ENCODE results near the gene RPL37. TPM values are rescaled to one million over a fixed set of nuclear protein-coding genes. Genes with fewer than 3 reads are reported as not detected.
"Not testable (repeated sequence)": the region's sequence is repeated elsewhere in the genome, so short reads cannot be mapped to it uniquely, and the experiment has no call there.

The RPL37 gene
- polyA plus RNA-seq (2011; rRNA removed) (1,752 and 4,569 TPM in 2 replicates), polyA minus RNA-seq (2011; rRNA and poly(A)+ RNA removed) (264 and 434 TPM in 2 replicates)

DNA sequence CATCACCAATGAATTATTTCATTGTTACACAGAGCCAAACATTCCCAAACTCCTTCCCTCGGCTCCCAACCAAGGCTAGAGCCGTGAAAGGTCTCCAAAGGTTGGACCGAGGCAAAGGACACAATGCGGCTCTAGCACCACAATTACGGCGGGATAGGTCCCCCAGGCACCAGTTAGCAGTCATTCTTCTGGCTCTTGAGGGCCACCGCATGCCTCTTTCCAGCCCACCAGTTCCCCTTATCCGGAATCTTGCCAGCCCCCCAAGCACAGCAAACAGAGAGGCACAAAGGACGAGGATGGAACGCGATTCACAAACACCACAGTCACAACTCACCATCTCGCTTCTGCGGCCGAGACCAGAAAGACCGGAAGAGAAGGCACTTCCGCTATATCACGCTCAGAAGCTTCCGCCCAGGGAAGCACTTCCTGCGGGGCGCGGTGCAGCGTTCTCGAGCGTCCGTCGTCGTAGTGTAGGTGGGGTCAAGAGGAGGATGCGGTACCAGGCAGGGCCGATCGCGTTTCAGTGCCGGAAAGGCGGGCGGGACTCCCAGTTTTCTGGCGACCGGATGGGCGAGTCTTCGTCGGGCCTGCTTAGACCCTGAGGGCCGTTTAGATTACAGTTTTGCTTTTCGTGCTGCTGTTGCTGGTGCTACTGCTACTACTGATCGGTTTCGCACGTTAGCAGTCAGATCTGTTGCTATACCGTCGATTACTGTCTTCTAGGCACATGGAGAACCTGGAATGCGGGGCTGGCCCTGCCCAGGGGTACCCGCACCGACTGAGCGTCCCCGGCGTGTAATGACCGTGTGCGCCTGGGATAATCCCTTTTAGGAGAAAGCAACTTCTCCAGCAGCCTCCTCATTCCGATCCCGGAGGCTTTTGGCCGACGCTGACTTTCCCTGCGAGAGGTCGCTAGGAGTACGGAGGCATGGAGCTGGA, at the start of gene RPL37:
Gene RPL37, minus strand, starts transcription at position 374 of the 939 bp plus-strand sequence. Its CDS starts 37 bp downstream, at position 337.
- POLR2A ChIA-PET: no interaction called here
- Histone ChIP-seq H3K36me3 (ENCODE audit: control insufficient read depth, insufficient read depth, low read length) (peaks cover 15% of the 10 kb centered on the region), H3K4me3 (ENCODE audit: low read depth, low read length) (peak within 1 kb of the TSS; percentile 72), H3K27me3 (ENCODE audit: control insufficient read depth, insufficient read depth, low read length) (no peaks in the 10 kb centered on the region)
- TF ChIP-seq, protein P1, sequence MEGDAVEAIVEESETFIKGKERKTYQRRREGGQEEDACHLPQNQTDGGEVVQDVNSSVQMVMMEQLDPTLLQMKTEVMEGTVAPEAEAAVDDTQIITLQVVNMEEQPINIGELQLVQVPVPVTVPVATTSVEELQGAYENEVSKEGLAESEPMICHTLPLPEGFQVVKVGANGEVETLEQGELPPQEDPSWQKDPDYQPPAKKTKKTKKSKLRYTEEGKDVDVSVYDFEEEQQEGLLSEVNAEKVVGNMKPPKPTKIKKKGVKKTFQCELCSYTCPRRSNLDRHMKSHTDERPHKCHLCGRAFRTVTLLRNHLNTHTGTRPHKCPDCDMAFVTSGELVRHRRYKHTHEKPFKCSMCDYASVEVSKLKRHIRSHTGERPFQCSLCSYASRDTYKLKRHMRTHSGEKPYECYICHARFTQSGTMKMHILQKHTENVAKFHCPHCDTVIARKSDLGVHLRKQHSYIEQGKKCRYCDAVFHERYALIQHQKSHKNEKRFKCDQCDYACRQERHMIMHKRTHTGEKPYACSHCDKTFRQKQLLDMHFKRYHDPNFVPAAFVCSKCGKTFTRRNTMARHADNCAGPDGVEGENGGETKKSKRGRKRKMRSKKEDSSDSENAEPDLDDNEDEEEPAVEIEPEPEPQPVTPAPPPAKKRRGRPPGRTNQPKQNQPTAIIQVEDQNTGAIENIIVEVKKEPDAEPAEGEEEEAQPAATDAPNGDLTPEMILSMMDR (IDR thresholded peaks at IDR 0.05; ENCODE audit: insufficient read depth, low read depth, low read length): no peak
- CTCF ChIA-PET: interaction anchor here (1.2 kb wide), 1 partner anchor 44 kb away, joined by 3 read pairs; no protein-coding TSS in a partner anchor
- peak; percentile 81 for DNase-seq (ENCODE audit: low read depth)

DNA sequence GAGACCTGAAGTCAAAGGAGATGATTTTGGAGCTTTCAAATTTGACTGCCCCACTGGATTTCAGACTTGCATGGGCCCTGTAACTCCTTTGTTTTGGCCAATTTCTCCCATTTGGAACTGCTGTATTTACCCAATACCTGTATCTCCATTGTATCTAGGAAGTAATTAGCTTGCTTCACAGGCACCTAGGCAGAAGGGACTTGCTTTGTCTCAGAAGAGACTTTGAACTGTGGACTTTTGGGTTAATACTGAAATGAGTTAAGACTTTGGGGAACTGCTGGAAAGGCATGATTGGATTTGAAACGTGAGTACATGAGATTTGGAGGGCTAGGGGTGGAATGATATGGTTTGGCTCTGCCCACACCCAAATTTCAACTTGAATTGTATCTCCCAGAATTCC, 48.0 kb upstream of the RPL37 start:
- CTCF ChIA-PET; H3K36me3 ChIP-seq (ENCODE audit: control insufficient read depth, insufficient read depth, low read length); POLR2A ChIA-PET; H3K27me3 ChIP-seq (ENCODE audit: control insufficient read depth, insufficient read depth, low read length); DNase-seq (ENCODE audit: low read depth); H3K4me3 ChIP-seq (ENCODE audit: low read depth, low read length): not testable (repeated sequence)

DNA sequence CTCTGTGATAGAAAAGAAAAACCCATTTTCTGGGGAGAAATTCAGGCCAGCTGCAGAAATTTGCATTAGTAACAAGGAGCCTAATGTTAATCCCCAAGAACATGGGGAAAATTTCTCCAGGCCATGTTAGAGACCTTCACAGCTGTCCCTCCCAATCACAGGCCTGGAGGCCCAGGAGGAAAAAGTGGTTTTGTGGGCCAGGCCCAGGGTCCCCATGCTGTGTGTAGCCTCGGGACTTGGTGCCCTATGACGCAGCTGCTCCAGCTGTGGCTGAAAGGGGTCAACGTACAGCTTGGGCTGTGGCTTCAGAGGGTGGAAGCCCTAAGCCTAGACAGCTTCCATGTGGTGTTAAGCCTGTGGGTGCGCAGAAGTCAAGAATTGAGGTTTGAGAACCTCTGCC, 47.3 kb upstream of the RPL37 start:
- TF ChIP-seq, protein P1 (IDR thresholded peaks at IDR 0.05; ENCODE audit: insufficient read depth, low read depth, low read length): no peak
- H3K36me3 ChIP-seq (ENCODE audit: control insufficient read depth, insufficient read depth, low read length): no peaks in the 10 kb centered on the region
- no peak overlapping the region for H3K4me3 ChIP-seq (ENCODE audit: low read depth, low read length)
- H3K27me3 ChIP-seq (ENCODE audit: control insufficient read depth, insufficient read depth, low read length): no peaks in the 10 kb centered on the region; the same call in 1 of the 2 replicates
- ChIA-PET CTCF (no interaction called here), POLR2A (no interaction called here)
- no peak for DNase-seq (ENCODE audit: low read depth)

DNA sequence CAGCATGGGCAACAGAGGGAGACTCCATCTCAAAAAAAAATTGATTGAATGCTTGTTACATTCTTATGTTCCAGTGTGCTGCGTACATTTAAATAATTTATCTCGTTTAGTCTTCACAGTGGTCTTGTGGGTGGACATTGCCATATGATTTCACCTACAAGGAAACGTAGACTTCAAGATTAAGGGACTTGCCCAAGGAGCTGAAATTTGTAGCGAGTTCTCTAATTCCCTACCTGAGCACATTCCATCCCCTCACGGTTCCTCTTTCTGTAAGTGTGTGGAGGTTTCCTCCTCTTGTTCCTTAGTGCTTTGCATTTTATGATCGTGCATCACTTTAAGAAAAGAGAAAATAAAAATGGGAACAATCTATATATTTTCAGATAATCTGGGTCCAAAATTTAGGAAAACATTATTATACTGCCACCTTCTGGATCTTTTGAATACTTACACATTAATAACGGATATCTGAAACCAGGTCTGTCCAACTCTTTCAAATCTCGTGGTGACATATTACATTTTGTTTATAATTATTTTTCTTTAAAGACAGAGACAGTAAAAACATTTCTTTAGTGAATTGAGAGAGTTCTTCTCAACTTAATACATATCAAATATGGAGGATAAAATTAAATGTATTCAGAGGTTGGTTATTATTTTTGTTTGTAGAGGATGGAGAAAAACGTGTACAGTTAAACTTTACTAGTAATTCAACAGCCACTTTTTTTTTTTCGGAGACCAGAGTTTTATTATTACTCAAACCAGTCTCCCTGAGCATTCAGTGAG, 44.3 kb upstream of the RPL37 start:
- H3K4me3 ChIP-seq (ENCODE audit: low read depth, low read length): no peak overlapping the region
- no peaks in the 10 kb centered on the region for H3K36me3 ChIP-seq (ENCODE audit: control insufficient read depth, insufficient read depth, low read length)
- DNase-seq (ENCODE audit: low read depth): peak; percentile 3
- H3K27me3 ChIP-seq (ENCODE audit: control insufficient read depth, insufficient read depth, low read length): no peaks in the 10 kb centered on the region; the same call in 1 of the 2 replicates
- ChIA-PET POLR2A (no interaction called here), CTCF (interaction anchor here (0.6 to 1.7 kb wide), 11 partner anchors 9 to 1300 kb away, joined by 3 to 7 read pairs (median 4); no protein-coding TSS in a partner anchor)
- TF ChIP-seq, protein P1 (IDR thresholded peaks at IDR 0.05; ENCODE audit: insufficient read depth, low read depth, low read length): peak; percentile 39; the same call in 1 of the 2 replicates

DNA sequence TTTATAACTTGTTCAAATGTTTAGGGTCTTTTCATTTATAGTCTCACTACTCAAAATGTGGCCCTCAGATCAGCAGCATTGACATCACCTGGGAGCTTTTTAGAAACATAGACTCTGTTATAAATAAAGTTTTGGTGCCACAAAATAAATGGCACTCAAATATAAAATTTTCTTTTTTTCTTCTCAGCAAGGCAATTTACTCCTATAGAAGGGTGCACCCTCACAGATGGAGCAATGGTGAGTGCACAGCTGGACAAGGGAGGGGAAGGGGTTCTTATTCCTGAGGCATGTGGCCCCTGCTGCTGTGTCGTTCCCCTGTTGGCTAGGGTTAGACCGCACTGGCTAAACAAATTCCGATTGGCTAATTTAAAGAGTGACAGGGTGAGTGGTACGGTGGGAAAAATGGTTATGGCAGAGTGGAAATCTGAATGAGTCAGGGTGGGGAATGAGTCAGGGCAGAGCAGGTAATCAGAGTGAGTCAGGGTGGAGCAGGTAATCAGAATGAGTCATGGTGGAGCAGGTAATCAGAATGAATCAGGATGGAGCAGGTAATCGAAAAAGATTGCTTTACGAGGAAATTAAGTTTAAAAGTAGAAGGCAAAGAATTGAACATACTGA, 42.5 kb upstream of the RPL37 start:
- Histone ChIP-seq H3K36me3 (ENCODE audit: control insufficient read depth, insufficient read depth, low read length) (no peaks in the 10 kb centered on the region), H3K27me3 (ENCODE audit: control insufficient read depth, insufficient read depth, low read length) (no peaks in the 10 kb centered on the region), H3K4me3 (ENCODE audit: low read depth, low read length) (no peak overlapping the region)
- TF ChIP-seq, protein P1 (IDR thresholded peaks at IDR 0.05; ENCODE audit: insufficient read depth, low read depth, low read length): no peak
- CTCF ChIA-PET: interaction anchor here (0.6 kb wide), 1 partner anchor 1004 kb away, joined by 3 read pairs; no protein-coding TSS in a partner anchor
- DNase-seq (ENCODE audit: low read depth): no peak
- POLR2A ChIA-PET: no interaction called here
